Measurements from ENCODE around the gene IFT88. TPM values are rescaled to one million over a fixed set of nuclear protein-coding genes. Genes with fewer than 3 reads are reported as not detected.
"Not testable (repeated sequence)": the region's sequence is repeated elsewhere in the genome, so short reads cannot be mapped to it uniquely, and the experiment has no call there.

Gene IFT88
- polyA plus RNA-seq, 1 donor from 2014 or later = 32.7 TPM

GRCh38 chr13:20679879-20680278 is 112.9 kb downstream of the IFT88 start:
- Histone ChIP-seq H3F3A (ENCODE audit: insufficient read depth, low read length, poor library complexity, severe bottlenecking) (no peaks in the 10 kb centered on the region), H4K20me1 (ENCODE audit: insufficient read depth) (no peaks in the 10 kb centered on the region), H3K27ac (ENCODE audit: low read length) (no peak overlapping the region), H3K4me2 (ENCODE audit: low read length) (no peak overlapping the region), H3K79me2 (replicated peaks; ENCODE audit: insufficient read depth, low read length) (no peaks in the 10 kb centered on the region), H3K9ac (ENCODE audit: low read length) (no peak overlapping the region), H3K9me3 (ENCODE audit: low read length) (no peaks in the 10 kb centered on the region), H3K27me3 (ENCODE audit: insufficient read depth, low read depth, low read length) (no peaks in the 10 kb centered on the region), H3K4me3 (ENCODE audit: low read length) (no peak overlapping the region), H3K9me2 (ENCODE audit: insufficient read depth, low read length) (no peaks in the 10 kb centered on the region), H3K36me3 (ENCODE audit: insufficient read depth, low read length) (no peaks in the 10 kb centered on the region), H2AFZ (ENCODE audit: low read depth, low read length) (no peak overlapping the region)
- no peak for TF ChIP-seq POLR2AphosphoS5 (IDR thresholded peaks at IDR 0.05)

GRCh38 chr13:20680416-20681080 is 113.6 kb downstream of the IFT88 start:
- Histone ChIP-seq H3K27me3 (ENCODE audit: insufficient read depth, low read depth, low read length) (no peaks in the 10 kb centered on the region), H3K9me2 (ENCODE audit: insufficient read depth, low read length) (no peaks in the 10 kb centered on the region), H2AFZ (ENCODE audit: low read depth, low read length) (no peak overlapping the region), H4K20me1 (ENCODE audit: insufficient read depth) (no peaks in the 10 kb centered on the region), H3K36me3 (ENCODE audit: insufficient read depth, low read length) (no peaks in the 10 kb centered on the region), H3K79me2 (replicated peaks; ENCODE audit: insufficient read depth, low read length) (no peaks in the 10 kb centered on the region), H3F3A (ENCODE audit: insufficient read depth, low read length, poor library complexity, severe bottlenecking) (no peaks in the 10 kb centered on the region), H3K4me3 (ENCODE audit: low read length) (no peak overlapping the region), H3K9ac (ENCODE audit: low read length) (no peak overlapping the region), H3K9me3 (ENCODE audit: low read length) (no peaks in the 10 kb centered on the region), H3K27ac (ENCODE audit: low read length) (no peak overlapping the region), H3K4me2 (ENCODE audit: low read length) (no peak overlapping the region)
- TF ChIP-seq TAF1 (IDR thresholded peaks at IDR 0.05; ENCODE audit: low read depth) (no peak), EZH2 (IDR thresholded peaks at IDR 0.05; ENCODE audit: borderline replicate concordance, insufficient read depth, low read length, poor library complexity, severe bottlenecking) (no peak), RAD21 (conservative IDR thresholded peaks at IDR 0.05) (no peak), CTCF (IDR thresholded peaks at IDR 0.05; ENCODE audit: poor library complexity, severe bottlenecking) (no peak), POLR2AphosphoS5 (IDR thresholded peaks at IDR 0.05) (no peak), EP300 (conservative IDR thresholded peaks at IDR 0.05; ENCODE audit: poor library complexity, severe bottlenecking) (no peak), SMC3 (conservative IDR thresholded peaks at IDR 0.05; ENCODE audit: poor library complexity) (no peak), MXI1 (conservative IDR thresholded peaks at IDR 0.05; ENCODE audit: poor library complexity, severe bottlenecking) (no peak), REST (IDR thresholded peaks at IDR 0.05; ENCODE audit: borderline replicate concordance) (no peak)

- H3K79me2 ChIP-seq (replicated peaks; ENCODE audit: insufficient read depth, low read length); H3K27me3 ChIP-seq (ENCODE audit: insufficient read depth, low read depth, low read length); H3K9me3 ChIP-seq (ENCODE audit: low read length); H3K4me2 ChIP-seq (ENCODE audit: low read length); H3K4me3 ChIP-seq (ENCODE audit: low read length); H3K9ac ChIP-seq (ENCODE audit: low read length); H3K27ac ChIP-seq (ENCODE audit: low read length); H3F3A ChIP-seq (ENCODE audit: insufficient read depth, low read length, poor library complexity, severe bottlenecking); H3K9me2 ChIP-seq (ENCODE audit: insufficient read depth, low read length); H2AFZ ChIP-seq (ENCODE audit: low read depth, low read length); H3K36me3 ChIP-seq (ENCODE audit: insufficient read depth, low read length); H4K20me1 ChIP-seq (ENCODE audit: insufficient read depth): not testable (repeated sequence)
Observed at GRCh38 chr13:20681481-20681880, 114.5 kb downstream of the IFT88 start.
